Measurements from ENCODE around the gene MDH1B. TPM values are rescaled to one million over a fixed set of nuclear protein-coding genes. Genes with fewer than 3 reads are reported as not detected.

Gene MDH1B
- total RNA-seq, 1 experiment from 2014 or later, result 2.7 TPM

DNA sequence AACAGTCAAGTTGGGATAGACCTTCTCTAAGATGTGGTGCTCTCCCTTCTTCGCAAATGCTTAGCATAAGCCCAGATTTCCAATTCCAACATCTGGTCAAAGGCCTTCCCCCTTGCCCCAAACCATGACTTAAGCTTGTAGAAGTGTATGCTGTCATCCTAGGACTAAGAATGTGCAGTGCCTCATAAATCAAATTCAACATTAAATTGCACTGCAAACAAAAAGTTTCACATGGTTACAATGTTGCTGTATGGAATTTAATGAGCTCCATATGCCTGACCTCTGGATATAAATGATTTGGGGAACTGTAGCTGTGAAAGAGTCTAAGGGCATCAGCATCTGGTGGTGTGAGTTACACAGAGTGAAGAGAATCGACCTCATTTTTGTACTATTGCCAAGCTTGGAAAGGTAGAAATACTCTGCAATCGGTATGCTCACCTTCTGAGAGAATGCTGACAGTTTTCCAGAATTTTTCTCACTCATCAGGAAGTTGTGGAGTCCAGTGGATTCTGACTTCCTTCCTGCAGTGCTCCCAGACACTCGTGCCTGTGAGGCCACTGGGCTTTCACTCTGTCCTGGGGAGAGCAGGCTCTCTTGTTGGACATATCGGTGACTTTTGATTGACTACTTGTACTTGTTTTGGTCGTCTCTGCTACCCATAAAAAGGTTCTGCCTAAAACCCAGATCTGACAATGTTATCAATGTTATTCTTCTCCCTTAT is 40.9 kb upstream of the MDH1B start:
- no peaks in the 10 kb centered on the region for H3K79me2 ChIP-seq (ENCODE audit: low read depth)
- TF ChIP-seq, protein P1, sequence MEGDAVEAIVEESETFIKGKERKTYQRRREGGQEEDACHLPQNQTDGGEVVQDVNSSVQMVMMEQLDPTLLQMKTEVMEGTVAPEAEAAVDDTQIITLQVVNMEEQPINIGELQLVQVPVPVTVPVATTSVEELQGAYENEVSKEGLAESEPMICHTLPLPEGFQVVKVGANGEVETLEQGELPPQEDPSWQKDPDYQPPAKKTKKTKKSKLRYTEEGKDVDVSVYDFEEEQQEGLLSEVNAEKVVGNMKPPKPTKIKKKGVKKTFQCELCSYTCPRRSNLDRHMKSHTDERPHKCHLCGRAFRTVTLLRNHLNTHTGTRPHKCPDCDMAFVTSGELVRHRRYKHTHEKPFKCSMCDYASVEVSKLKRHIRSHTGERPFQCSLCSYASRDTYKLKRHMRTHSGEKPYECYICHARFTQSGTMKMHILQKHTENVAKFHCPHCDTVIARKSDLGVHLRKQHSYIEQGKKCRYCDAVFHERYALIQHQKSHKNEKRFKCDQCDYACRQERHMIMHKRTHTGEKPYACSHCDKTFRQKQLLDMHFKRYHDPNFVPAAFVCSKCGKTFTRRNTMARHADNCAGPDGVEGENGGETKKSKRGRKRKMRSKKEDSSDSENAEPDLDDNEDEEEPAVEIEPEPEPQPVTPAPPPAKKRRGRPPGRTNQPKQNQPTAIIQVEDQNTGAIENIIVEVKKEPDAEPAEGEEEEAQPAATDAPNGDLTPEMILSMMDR (conservative IDR thresholded peaks at IDR 0.05), result no peak
- no peak for TF ChIP-seq EZH2 (IDR thresholded peaks at IDR 0.05; ENCODE audit: low read depth)
- DNase-seq, result no peak
- no peaks in the 10 kb centered on the region for H3K36me3 ChIP-seq (ENCODE audit: low read depth)
- no peaks in the 10 kb centered on the region for H3K4me1 ChIP-seq (replicated peaks; ENCODE audit: insufficient read depth)
- no peak overlapping the region for H3K27ac ChIP-seq
- no peaks in the 10 kb centered on the region for H3K9me3 ChIP-seq (ENCODE audit: insufficient read depth, low read depth)
- H3K4me3 ChIP-seq, result no peak overlapping the region
- no peaks in the 10 kb centered on the region for H3F3A ChIP-seq (ENCODE audit: insufficient read depth, low read depth)
- H3K4me2 ChIP-seq, result no peak overlapping the region
- H2AFZ ChIP-seq, result no peak overlapping the region
- ChIA-PET CTCF (interaction anchor here (0.6 kb wide), 1 partner anchor 668 kb away, joined by 3 read pairs; no protein-coding TSS in a partner anchor), POLR2A (ENCODE audit: unreplicated experiment) (interaction anchor here (0.7 kb wide), 1 partner anchor 952 kb away, joined by 4 read pairs; no protein-coding TSS in a partner anchor)
- intact Hi-C loops (cut with micrococcal nuclease; ENCODE audit: unreplicated experiment), result no loop called here
- no peaks in the 10 kb centered on the region for H4K20me1 ChIP-seq (ENCODE audit: insufficient read depth)
- no TSS peak for BruUV-seq (replicated peaks)
- no peaks in the 10 kb centered on the region for H3K27me3 ChIP-seq (ENCODE audit: insufficient read depth, low read depth)
- no peaks in the 10 kb centered on the region for H3K9me2 ChIP-seq (ENCODE audit: insufficient read depth)

DNA sequence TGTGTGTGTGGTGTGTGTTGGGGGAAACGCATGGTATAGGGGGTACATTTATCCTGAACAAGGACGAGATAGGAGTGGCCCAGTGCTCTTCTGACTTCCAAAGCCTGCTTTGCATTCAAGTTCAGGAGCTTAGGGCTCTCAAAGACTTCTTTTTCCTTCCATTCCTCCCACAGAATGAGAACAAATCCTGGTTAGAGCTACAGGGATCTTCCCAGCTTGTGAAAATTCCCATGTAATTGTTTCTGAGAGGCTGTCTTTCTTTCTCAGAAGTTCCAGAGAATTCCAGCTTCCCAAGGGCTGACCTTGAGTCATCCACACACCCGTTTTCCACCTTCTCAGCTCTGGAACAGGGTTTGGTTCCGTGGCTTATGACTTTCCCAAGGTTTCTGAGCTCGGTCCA is 39.2 kb upstream of the MDH1B start:
- ChIA-PET POLR2A (ENCODE audit: unreplicated experiment) (no interaction called here), CTCF (no interaction called here)
- Histone ChIP-seq H3K9me3 (ENCODE audit: insufficient read depth, low read depth) (no peaks in the 10 kb centered on the region), H3K79me2 (ENCODE audit: low read depth) (no peaks in the 10 kb centered on the region), H3K9me2 (ENCODE audit: insufficient read depth) (no peaks in the 10 kb centered on the region), H3K27me3 (ENCODE audit: insufficient read depth, low read depth) (no peaks in the 10 kb centered on the region), H2AFZ (no peak overlapping the region), H3K4me3 (no peak overlapping the region), H3F3A (ENCODE audit: insufficient read depth, low read depth) (no peaks in the 10 kb centered on the region), H3K4me2 (no peak overlapping the region), H3K4me1 (replicated peaks; ENCODE audit: insufficient read depth) (no peaks in the 10 kb centered on the region), H3K36me3 (ENCODE audit: low read depth) (no peaks in the 10 kb centered on the region), H4K20me1 (ENCODE audit: insufficient read depth) (no peaks in the 10 kb centered on the region), H3K27ac (no peak overlapping the region)
- TF ChIP-seq, protein P1 (conservative IDR thresholded peaks at IDR 0.05), result no peak
- TF ChIP-seq EZH2 (IDR thresholded peaks at IDR 0.05; ENCODE audit: low read depth), result no peak
- intact Hi-C loops (cut with micrococcal nuclease; ENCODE audit: unreplicated experiment), result loop anchor here (5.0 kb wide), 1 partner anchor 1268 kb away; no protein-coding TSS in a partner anchor
- DNase-seq, result no peak
- no TSS peak for BruUV-seq (replicated peaks)

DNA sequence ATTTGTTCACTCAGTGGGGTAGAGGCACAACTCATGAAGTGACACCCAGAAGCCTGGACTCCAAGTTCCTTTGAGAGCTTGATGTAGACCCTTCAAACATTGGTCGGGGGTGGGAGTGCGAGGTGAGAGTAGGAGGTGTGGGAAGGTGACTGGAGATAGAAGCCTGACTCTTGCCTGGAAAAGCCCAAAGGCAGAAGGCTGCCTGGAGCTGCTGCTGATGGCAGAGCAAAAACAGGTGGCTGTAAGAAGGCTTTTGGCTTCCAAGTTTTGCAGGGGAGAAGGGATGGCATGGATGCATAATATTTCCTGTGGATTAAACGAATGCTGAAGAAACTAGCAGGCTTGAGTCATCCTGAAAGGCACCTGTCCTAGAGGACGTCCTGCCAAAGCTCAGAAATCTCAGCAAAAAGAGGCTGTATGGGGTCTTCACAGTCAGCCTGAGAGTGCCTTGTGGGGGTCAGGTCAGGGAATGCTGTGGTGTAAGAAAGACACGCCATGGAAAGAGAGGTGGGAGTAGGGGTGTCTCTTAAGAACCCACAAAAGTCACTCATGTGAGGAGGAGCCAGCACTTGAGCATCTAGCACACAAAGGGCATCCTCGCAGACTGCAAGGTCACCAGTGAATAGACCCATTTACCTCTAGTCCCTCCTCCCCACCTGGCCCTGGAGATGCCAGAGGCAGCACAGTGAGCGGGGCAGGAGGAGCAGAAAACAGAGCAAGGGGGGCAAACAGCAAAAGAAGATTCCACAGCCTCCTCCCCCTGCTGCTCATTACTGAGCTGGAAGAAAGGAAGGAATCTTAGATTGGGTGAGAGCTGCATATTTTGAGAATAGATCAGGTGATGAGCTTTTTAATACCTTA is 37.8 kb upstream of the MDH1B start:
- ChIA-PET POLR2A (ENCODE audit: unreplicated experiment) (no interaction called here), CTCF (no interaction called here)
- Histone ChIP-seq H4K20me1 (ENCODE audit: insufficient read depth) (no peaks in the 10 kb centered on the region), H3K36me3 (ENCODE audit: low read depth) (no peaks in the 10 kb centered on the region), H3K4me1 (replicated peaks; ENCODE audit: insufficient read depth) (no peaks in the 10 kb centered on the region), H3K27ac (no peak overlapping the region), H3K9me3 (ENCODE audit: insufficient read depth, low read depth) (no peaks in the 10 kb centered on the region), H3K27me3 (ENCODE audit: insufficient read depth, low read depth) (no peaks in the 10 kb centered on the region), H3K4me3 (no peak overlapping the region), H3K9me2 (ENCODE audit: insufficient read depth) (no peaks in the 10 kb centered on the region), H3F3A (ENCODE audit: insufficient read depth, low read depth) (no peaks in the 10 kb centered on the region), H3K4me2 (no peak overlapping the region), H3K79me2 (ENCODE audit: low read depth) (no peaks in the 10 kb centered on the region), H2AFZ (no peak overlapping the region)
- DNase-seq, result no peak
- TF ChIP-seq EZH2 (IDR thresholded peaks at IDR 0.05; ENCODE audit: low read depth), result no peak
- TF ChIP-seq, protein P1 (conservative IDR thresholded peaks at IDR 0.05), result no peak
- intact Hi-C loops (cut with micrococcal nuclease; ENCODE audit: unreplicated experiment), result loop anchor here (5.0 kb wide), 1 partner anchor 1269 kb away; no protein-coding TSS in a partner anchor
- BruUV-seq (replicated peaks), result no TSS peak

Measured in PC-9 (cell line).